Measurements from ENCODE around the gene SERTAD3. TPM values are rescaled to one million over a fixed set of nuclear protein-coding genes. Genes with fewer than 3 reads are reported as not detected.
"Not testable (repeated sequence)": the region's sequence is repeated elsewhere in the genome, so short reads cannot be mapped to it uniquely, and the experiment has no call there.

The SERTAD3 gene
- total RNA-seq, 1 experiment from 2014 or later = 38.3 TPM

GRCh38 chr19:40443131-40443999, 770 bp downstream of the SERTAD3 start:
- H3K36me3 ChIP-seq = peaks cover 40% of the 10 kb centered on the region
- peak overlapping the region; percentile 100 for H3K4me3 ChIP-seq
- H3K27me3 ChIP-seq = no peaks in the 10 kb centered on the region
- DNase-seq = peak; percentile 100
- H3K9me3 ChIP-seq = no peaks in the 10 kb centered on the region; the same call in 1 of the 2 replicates

GRCh38 chr19:40442328-40443130, 1.6 kb downstream of the SERTAD3 start:
- Histone ChIP-seq H3K4me3 (peak overlapping the region; percentile 100), H3K27me3 (no peaks in the 10 kb centered on the region), H3K36me3 (peaks cover 40% of the 10 kb centered on the region), H3K9me3 (no peaks in the 10 kb centered on the region; the same call in 1 of the 2 replicates)
- DNase-seq = no peak

- Histone ChIP-seq H3K27me3 (no peaks in the 10 kb centered on the region), H3K4me3 (peak overlapping the region; percentile 100), H3K9me3 (no peaks in the 10 kb centered on the region; the same call in 1 of the 2 replicates), H3K36me3 (peaks cover 40% of the 10 kb centered on the region)
- no peak for DNase-seq
Measured at GRCh38 chr19:40441719-40442253, 2.3 kb downstream of the SERTAD3 start.

GRCh38 chr19:40438284-40438683, 5.9 kb downstream of the SERTAD3 start:
- Histone ChIP-seq H3K9me3 (no peaks in the 10 kb centered on the region), H3K4me3 (no peak overlapping the region), H3K27me3 (no peaks in the 10 kb centered on the region), H3K36me3 (peaks cover 32% of the 10 kb centered on the region)
- DNase-seq = no peak

GRCh38 chr19:40433391-40434216, 10.5 kb downstream of the SERTAD3 start:
- Histone ChIP-seq H3K36me3 (no peaks in the 10 kb centered on the region), H3K9me3 (no peaks in the 10 kb centered on the region), H3K4me3 (peak overlapping the region; percentile 39), H3K27me3 (no peaks in the 10 kb centered on the region)
- peak; percentile 97 for DNase-seq

- not testable (repeated sequence) for H3K36me3 ChIP-seq, DNase-seq, H3K9me3 ChIP-seq, H3K27me3 ChIP-seq
- H3K4me3 ChIP-seq = peak overlapping the region; percentile 39
Measured at GRCh38 chr19:40432760-40433159, 11.4 kb downstream of the SERTAD3 start.

- no peak for DNase-seq
- H3K4me3 ChIP-seq = no peak overlapping the region
Measured at GRCh38 chr19:40431698-40432097, 12.4 kb downstream of the SERTAD3 start.

GRCh38 chr19:40430242-40430641, 13.9 kb downstream of the SERTAD3 start:
- not testable (repeated sequence) for H3K27me3 ChIP-seq, H3K9me3 ChIP-seq, H3K4me3 ChIP-seq, DNase-seq, H3K36me3 ChIP-seq

More at GRCh38 chr19:40431698-40432097, 12.4 kb downstream of the SERTAD3 start:
- Histone ChIP-seq H3K27me3 (no peaks in the 10 kb centered on the region), H3K9me3 (no peaks in the 10 kb centered on the region), H3K36me3 (no peaks in the 10 kb centered on the region)

GRCh38 chr19:40428197-40428596, 15.9 kb downstream of the SERTAD3 start:
- not testable (repeated sequence) for H3K36me3 ChIP-seq

GRCh38 chr19:40425450-40426287, 18.5 kb downstream of the SERTAD3 start, which contains the start of gene SERTAD1:
SERTAD1 (minus strand) TSS chr19:40425992; CDS start chr19:40423546, 2,446 bp downstream.
- DNase-seq = peak; percentile 99
- Histone ChIP-seq H3K9me3 (no peaks in the 10 kb centered on the region), H3K36me3 (peaks cover 27% of the 10 kb centered on the region)

More at GRCh38 chr19:40428197-40428596, 15.9 kb downstream of the SERTAD3 start:
- not testable (repeated sequence) for H3K9me3 ChIP-seq, DNase-seq, H3K27me3 ChIP-seq, H3K4me3 ChIP-seq

GRCh38 chr19:40424637-40425449, 19.3 kb downstream of the SERTAD3 start:
- H3K9me3 ChIP-seq = no peaks in the 10 kb centered on the region
- DNase-seq = peak; percentile 24

More at GRCh38 chr19:40425450-40426287, 18.5 kb downstream of the SERTAD3 start, which contains the start of gene SERTAD1:
- peak within 1 kb of the TSS; percentile 88 for H3K4me3 ChIP-seq
- no peaks in the 10 kb centered on the region for H3K27me3 ChIP-seq

GRCh38 chr19:40423938-40424337, 20.2 kb downstream of the SERTAD3 start:
- Histone ChIP-seq H3K27me3 (no peaks in the 10 kb centered on the region), H3K4me3 (peak overlapping the region; percentile 88), H3K36me3 (peaks cover 27% of the 10 kb centered on the region), H3K9me3 (no peaks in the 10 kb centered on the region)
- DNase-seq = no peak

More at GRCh38 chr19:40424637-40425449, 19.3 kb downstream of the SERTAD3 start:
- Histone ChIP-seq H3K36me3 (peaks cover 27% of the 10 kb centered on the region), H3K4me3 (peak overlapping the region; percentile 88), H3K27me3 (no peaks in the 10 kb centered on the region)

GRCh38 chr19:40422748-40423566, 21.2 kb downstream of the SERTAD3 start:
- Histone ChIP-seq H3K27me3 (no peaks in the 10 kb centered on the region), H3K9me3 (no peaks in the 10 kb centered on the region), H3K36me3 (peaks cover 27% of the 10 kb centered on the region), H3K4me3 (no peak overlapping the region)
- no peak for DNase-seq
